WTC11 (cell line): ENCODE data around the gene SRMS.

Experiments used
- ESRRA ChIP-seq: sonication (generic); formaldehyde crosslinking; IDR thresholded peaks from 2 replicates; pipeline ENCODE4 v1.8.1; 2022; ENCODE audit warnings: mild to moderate bottlenecking, missing genetic modification reagents, borderline replicate concordance
- FOXJ3 ChIP-seq: sonication (generic); formaldehyde crosslinking; IDR thresholded peaks from 2 replicates; pipeline ENCODE4 v1.9.0; 2021; ENCODE audit warnings: missing genetic modification reagents, mild to moderate bottlenecking, borderline replicate concordance
- TF ChIP-seq, protein P1 (sequence below): fragments of 200-600 bp; IDR thresholded peaks from 2 replicates; pipeline ENCODE4 v1.8.0; 2022; ENCODE audit warnings: antibody characterized with exemption
- TF ChIP-seq, protein P2 (sequence below): sonication (generic); formaldehyde crosslinking; conservative IDR thresholded peaks from 2 replicates; pipeline ENCODE4 v1.8.1; 2022; ENCODE audit warnings: mild to moderate bottlenecking, missing genetic modification reagents
- TF ChIP-seq, protein P3 (sequence below): sonication (generic); formaldehyde crosslinking; IDR thresholded peaks from 2 replicates; pipeline ENCODE4 v1.8.1; 2022; ENCODE audit warnings: low read depth, mild to moderate bottlenecking, moderate library complexity, missing genetic modification reagents, borderline replicate concordance
- TF ChIP-seq, protein P4 (sequence below): sonication (generic); formaldehyde crosslinking; IDR thresholded peaks from 2 replicates; pipeline ENCODE4 v1.8.0; 2022; ENCODE audit warnings: mild to moderate bottlenecking, missing genetic modification reagents

DNA sequence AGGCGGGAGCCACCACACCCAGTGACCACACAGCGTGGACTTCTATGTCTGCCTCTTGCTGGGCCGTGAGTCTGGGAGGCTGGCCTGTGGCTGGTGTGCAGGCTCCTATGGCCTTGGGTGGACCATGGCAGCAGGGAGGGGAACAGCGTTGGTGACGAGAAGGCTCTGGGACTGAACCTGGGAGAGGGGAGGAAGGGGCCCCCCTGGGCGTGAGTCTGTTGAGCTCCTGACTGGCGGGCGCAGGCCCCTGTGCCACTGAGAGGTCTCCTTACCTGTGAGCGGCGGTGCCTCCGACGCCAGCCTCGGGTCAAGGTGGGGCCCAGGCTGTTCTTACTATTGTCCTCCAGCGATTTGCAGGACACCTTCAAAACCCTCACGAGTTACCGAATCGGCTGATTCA is 39.2 kb upstream of the SRMS start:
- TF ChIP-seq ESRRA (CRISPR knock-in tag) (no peak), FOXJ3 (CRISPR knock-in tag) (no peak)
- TF ChIP-seq, protein P1, sequence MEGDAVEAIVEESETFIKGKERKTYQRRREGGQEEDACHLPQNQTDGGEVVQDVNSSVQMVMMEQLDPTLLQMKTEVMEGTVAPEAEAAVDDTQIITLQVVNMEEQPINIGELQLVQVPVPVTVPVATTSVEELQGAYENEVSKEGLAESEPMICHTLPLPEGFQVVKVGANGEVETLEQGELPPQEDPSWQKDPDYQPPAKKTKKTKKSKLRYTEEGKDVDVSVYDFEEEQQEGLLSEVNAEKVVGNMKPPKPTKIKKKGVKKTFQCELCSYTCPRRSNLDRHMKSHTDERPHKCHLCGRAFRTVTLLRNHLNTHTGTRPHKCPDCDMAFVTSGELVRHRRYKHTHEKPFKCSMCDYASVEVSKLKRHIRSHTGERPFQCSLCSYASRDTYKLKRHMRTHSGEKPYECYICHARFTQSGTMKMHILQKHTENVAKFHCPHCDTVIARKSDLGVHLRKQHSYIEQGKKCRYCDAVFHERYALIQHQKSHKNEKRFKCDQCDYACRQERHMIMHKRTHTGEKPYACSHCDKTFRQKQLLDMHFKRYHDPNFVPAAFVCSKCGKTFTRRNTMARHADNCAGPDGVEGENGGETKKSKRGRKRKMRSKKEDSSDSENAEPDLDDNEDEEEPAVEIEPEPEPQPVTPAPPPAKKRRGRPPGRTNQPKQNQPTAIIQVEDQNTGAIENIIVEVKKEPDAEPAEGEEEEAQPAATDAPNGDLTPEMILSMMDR: no peak
- TF ChIP-seq, protein P2, sequence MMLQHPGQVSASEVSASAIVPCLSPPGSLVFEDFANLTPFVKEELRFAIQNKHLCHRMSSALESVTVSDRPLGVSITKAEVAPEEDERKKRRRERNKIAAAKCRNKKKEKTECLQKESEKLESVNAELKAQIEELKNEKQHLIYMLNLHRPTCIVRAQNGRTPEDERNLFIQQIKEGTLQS (CRISPR knock-in tag): no peak
- TF ChIP-seq, protein P3, sequence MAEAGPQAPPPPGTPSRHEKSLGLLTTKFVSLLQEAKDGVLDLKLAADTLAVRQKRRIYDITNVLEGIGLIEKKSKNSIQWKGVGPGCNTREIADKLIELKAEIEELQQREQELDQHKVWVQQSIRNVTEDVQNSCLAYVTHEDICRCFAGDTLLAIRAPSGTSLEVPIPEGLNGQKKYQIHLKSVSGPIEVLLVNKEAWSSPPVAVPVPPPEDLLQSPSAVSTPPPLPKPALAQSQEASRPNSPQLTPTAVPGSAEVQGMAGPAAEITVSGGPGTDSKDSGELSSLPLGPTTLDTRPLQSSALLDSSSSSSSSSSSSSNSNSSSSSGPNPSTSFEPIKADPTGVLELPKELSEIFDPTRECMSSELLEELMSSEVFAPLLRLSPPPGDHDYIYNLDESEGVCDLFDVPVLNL (CRISPR knock-in tag): no peak
- TF ChIP-seq, protein P4, sequence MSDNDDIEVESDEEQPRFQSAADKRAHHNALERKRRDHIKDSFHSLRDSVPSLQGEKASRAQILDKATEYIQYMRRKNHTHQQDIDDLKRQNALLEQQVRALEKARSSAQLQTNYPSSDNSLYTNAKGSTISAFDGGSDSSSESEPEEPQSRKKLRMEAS (CRISPR knock-in tag): no peak
